ENCODE measurements around the gene NLRP3. TPM values are rescaled to one million over a fixed set of nuclear protein-coding genes. Genes with fewer than 3 reads are reported as not detected.

NLRP3 gene
- total RNA-seq, 1 donor from 2014 or later: 0.09 TPM

DNA sequence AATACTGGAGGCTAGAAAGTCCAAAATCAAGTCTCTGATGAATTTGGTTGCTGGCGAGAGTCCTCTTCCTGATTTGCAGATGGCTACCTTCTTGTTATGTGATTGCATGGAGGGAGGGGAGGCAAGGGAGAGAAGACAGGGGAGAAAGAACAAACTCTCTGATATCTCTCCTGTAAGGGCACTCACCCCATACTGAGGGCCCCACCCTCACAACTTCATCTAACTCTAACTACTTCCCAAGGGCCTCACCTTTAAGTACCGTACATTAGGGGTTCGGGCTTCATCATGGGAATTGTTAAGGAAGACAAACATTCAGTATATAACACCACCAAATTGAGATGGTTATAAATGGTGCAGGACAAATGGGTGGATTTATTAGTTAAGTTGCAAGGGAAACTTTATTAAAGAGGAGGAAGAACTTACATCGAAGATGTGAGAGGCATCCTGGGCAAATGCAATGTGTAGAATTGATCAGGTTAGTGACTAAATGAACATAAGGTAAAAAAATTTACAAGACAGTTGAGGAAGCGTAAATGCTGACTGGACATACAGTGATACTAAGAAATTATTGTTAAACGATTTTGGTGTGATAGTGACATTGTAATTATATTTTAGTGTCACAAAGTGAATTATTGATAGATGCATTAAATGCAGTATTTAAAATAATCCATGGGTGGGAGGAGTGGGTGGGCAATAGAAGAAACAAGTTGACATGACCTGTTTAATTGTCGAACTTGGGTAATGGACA, 31.4 kb downstream of the NLRP3 start:
- Histone ChIP-seq H3K4me2 (ENCODE audit: low read length) (peak overlapping the region; percentile 93), H3K9me3 (ENCODE audit: insufficient read depth, low read depth, low read length) (no peaks in the 10 kb centered on the region), H3K36me3 (ENCODE audit: insufficient read depth, low read length) (no peaks in the 10 kb centered on the region), H3K4me3 (ENCODE audit: insufficient read depth, low read depth, low read length) (peak overlapping the region; percentile 61), H4K20me1 (ENCODE audit: insufficient read depth, low read length) (no peaks in the 10 kb centered on the region), H3K79me2 (ENCODE audit: insufficient read depth, low read length) (no peaks in the 10 kb centered on the region), H3K9ac (ENCODE audit: low read length) (no peak overlapping the region), H3K27me3 (ENCODE audit: insufficient read depth, low read length) (no peaks in the 10 kb centered on the region), H2AFZ (ENCODE audit: low read depth, low read length) (peak overlapping the region; percentile 100), H3K27ac (ENCODE audit: low read depth, low read length) (no peak overlapping the region), H3K4me1 (ENCODE audit: insufficient read depth, low read length) (peaks cover 6% of the 10 kb centered on the region)
- H3K4me1 Mint-ChIP-seq (ENCODE audit: low read depth, unreplicated experiment): no peaks in the 10 kb centered on the region
- no peak for FAIRE-seq
- no peak for TF ChIP-seq EZH2 (IDR thresholded peaks at IDR 0.05; ENCODE audit: insufficient read depth, low read length)
- TF ChIP-seq, protein P1, sequence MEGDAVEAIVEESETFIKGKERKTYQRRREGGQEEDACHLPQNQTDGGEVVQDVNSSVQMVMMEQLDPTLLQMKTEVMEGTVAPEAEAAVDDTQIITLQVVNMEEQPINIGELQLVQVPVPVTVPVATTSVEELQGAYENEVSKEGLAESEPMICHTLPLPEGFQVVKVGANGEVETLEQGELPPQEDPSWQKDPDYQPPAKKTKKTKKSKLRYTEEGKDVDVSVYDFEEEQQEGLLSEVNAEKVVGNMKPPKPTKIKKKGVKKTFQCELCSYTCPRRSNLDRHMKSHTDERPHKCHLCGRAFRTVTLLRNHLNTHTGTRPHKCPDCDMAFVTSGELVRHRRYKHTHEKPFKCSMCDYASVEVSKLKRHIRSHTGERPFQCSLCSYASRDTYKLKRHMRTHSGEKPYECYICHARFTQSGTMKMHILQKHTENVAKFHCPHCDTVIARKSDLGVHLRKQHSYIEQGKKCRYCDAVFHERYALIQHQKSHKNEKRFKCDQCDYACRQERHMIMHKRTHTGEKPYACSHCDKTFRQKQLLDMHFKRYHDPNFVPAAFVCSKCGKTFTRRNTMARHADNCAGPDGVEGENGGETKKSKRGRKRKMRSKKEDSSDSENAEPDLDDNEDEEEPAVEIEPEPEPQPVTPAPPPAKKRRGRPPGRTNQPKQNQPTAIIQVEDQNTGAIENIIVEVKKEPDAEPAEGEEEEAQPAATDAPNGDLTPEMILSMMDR (IDR thresholded peaks at IDR 0.05; ENCODE audit: insufficient read depth, low read depth, low read length): no peak
- no peaks in the 10 kb centered on the region for H3K36me3 Mint-ChIP-seq (ENCODE audit: low read depth, unreplicated experiment)
- no peak for DNase-seq (ENCODE audit: low read depth)
- H3K27ac Mint-ChIP-seq (ENCODE audit: unreplicated experiment): peak overlapping the region; percentile 93
- peaks cover 3% of the 10 kb centered on the region for H3K9me3 Mint-ChIP-seq (ENCODE audit: unreplicated experiment)
- peaks cover 14% of the 10 kb centered on the region for H3K27me3 Mint-ChIP-seq (ENCODE audit: low read depth, unreplicated experiment)
- peak overlapping the region; percentile 83 for H3K4me3 Mint-ChIP-seq (ENCODE audit: unreplicated experiment)

DNA sequence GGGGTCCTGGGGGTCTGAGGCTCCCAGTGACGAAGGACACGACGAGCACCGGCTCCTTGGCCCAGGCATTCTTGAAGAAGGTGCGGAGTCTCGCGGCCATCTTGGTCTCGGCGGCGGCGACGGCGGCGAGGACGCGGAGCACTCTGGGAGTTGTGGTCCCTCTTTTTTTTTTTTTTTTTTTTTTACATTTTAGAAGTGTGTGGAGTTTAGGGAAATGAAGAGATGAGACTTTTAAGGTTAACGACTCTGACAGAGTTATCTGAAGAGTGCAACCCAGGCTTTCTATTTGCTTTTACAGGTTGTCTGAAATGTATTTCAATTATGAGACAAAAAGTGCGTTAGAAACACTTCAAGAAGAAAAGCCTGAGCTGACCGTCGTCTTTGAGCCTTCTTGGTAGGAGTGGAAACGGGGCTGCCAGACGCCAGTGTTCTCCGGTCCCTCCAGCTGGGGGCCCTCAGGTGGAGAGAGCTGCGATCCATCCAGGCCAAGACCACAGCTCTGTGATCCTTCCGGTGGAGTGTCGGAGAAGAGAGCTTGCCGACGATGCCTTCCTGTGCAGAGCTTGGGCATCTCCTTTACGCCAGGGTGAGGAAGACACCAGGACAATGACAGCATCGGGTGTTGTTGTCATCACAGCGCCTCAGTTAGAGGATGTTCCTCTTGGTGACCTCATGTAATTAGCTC, 32.3 kb downstream of the NLRP3 start:
- Mint-ChIP-seq H3K9me3 (ENCODE audit: unreplicated experiment) (peaks cover 3% of the 10 kb centered on the region), H3K36me3 (ENCODE audit: low read depth, unreplicated experiment) (no peaks in the 10 kb centered on the region), H3K4me1 (ENCODE audit: low read depth, unreplicated experiment) (no peaks in the 10 kb centered on the region), H3K4me3 (ENCODE audit: unreplicated experiment) (peak overlapping the region; percentile 83), H3K27me3 (ENCODE audit: low read depth, unreplicated experiment) (peaks cover 14% of the 10 kb centered on the region), H3K27ac (ENCODE audit: unreplicated experiment) (peak overlapping the region; percentile 93)
- FAIRE-seq: no peak
- H3K4me2 ChIP-seq (ENCODE audit: low read length): peak overlapping the region; percentile 93
- H3K79me2 ChIP-seq (ENCODE audit: insufficient read depth, low read length): no peaks in the 10 kb centered on the region
- no peaks in the 10 kb centered on the region for H4K20me1 ChIP-seq (ENCODE audit: insufficient read depth, low read length)
- peaks cover 6% of the 10 kb centered on the region for H3K4me1 ChIP-seq (ENCODE audit: insufficient read depth, low read length)
- no peaks in the 10 kb centered on the region for H3K27me3 ChIP-seq (ENCODE audit: insufficient read depth, low read length)
- TF ChIP-seq EZH2 (IDR thresholded peaks at IDR 0.05; ENCODE audit: insufficient read depth, low read length): no peak
- TF ChIP-seq, protein P1 (IDR thresholded peaks at IDR 0.05; ENCODE audit: insufficient read depth, low read depth, low read length): no peak
- peak overlapping the region; percentile 61 for H3K4me3 ChIP-seq (ENCODE audit: insufficient read depth, low read depth, low read length)
- H3K9me3 ChIP-seq (ENCODE audit: insufficient read depth, low read depth, low read length): no peaks in the 10 kb centered on the region
- no peak overlapping the region for H3K27ac ChIP-seq (ENCODE audit: low read depth, low read length)
- H3K9ac ChIP-seq (ENCODE audit: low read length): peak overlapping the region; percentile 75
- H2AFZ ChIP-seq (ENCODE audit: low read depth, low read length): peak overlapping the region; percentile 100
- DNase-seq (ENCODE audit: low read depth): peak; percentile 35
- H3K36me3 ChIP-seq (ENCODE audit: insufficient read depth, low read length): no peaks in the 10 kb centered on the region
